AG09319 (cell line): ENCODE measurements around the gene PCDHGA12.

ENCODE experiments used
- DNase-seq: peaks from one replicate; pipeline ENCODE4 v3.0.0-alpha.2; 2010; ENCODE audit warnings: low read depth; ENCODE audit errors: extremely low read depth
- CTCF ChIP-seq: IDR thresholded peaks from 2 replicates; pipeline ENCODE4 v1.5.1; 2011; ENCODE audit warnings: low read depth, mild to moderate bottlenecking, inconsistent platforms, low read length, moderate library complexity

The PCDHGA12 gene

GRCh38 chr5:141439411-141440141 lies 9.3 kb downstream of the PCDHGA12 start:
- no peak for DNase-seq
- no peak for TF ChIP-seq CTCF

GRCh38 chr5:141440341-141440740 lies 10.0 kb downstream of the PCDHGA12 start:
- no peak for DNase-seq
- TF ChIP-seq CTCF = no peak

DNA sequence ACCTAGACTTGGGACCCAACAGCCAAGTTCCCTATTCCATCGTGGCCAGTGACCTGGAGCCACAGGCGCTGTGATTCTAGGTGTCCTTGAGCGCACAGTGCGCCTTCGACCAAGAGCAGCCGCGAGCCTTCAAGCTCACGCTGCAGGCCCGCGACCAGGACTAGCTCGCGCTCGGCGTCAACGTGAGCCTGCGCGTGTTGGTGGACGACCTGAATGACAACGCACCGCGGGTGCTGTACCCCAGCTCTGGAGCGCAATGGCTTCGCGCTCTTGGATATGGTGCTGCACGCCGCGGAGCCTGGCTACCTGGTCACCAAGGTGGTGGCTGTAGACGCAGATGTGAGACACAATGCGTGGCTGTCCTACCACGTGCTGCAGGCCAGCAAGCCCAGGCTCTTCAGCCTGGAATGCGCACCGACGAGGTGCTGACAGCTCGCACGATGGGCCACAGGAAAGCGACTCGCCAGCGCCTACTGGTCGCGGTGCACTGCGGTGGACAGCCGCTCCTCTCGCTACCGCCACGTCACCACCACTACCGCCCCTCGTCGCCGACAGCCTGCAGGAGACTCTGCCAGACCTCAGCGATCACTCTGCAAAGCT lies 11.4 kb downstream of the PCDHGA12 start:
- no peak for TF ChIP-seq CTCF
- DNase-seq = no peak

DNA sequence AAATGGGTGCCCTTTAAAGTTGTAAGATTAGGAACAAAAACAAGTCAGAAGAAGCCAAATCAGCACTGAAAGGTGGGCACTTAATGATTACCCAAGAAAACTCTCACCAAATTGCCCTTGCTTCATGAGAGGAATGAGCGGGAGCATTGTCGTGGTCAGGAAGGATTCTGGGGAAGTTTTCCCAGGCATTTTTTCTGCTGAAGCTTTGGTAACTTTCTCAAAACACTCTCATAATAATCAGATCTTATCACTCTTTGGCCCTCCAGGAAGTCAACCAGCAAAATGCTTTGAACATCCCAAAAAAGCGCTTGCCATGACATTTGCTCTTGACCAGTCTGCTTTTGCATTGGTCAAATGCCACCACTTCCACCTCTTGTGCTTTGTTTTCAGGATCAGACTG lies 35.0 kb downstream of the PCDHGA12 start:
- TF ChIP-seq CTCF = no peak
- DNase-seq = no peak

DNA sequence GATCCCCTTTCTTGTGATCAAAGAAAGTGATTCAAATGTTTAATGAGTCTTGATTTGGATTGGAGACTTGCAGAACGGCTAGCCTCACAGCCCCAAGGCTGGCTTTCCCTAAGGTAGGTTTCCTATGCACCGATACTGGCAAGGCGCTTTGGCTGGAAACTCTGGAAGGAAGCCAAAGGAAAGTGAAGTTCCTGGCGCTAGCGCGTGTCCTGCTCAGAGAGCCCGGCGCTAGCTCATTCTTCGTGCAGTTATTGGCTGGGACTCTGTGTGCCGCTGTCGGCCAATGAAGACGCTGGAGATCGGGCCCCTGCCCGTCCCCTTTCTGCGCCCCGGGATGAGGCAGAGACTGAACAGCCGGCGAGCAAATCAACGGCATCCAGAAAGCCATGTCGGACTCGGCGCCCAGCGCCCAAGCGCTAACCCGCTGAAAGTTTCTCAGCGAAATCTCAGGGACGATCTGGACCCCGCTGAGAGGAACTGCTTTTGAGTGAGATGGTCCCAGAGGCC lies 45.4 kb downstream of the PCDHGA12 start, which contains the start of gene PCDHGC3:
Gene PCDHGC3, plus strand, starts transcription at position 342 of the 507 bp plus-strand sequence. Its CDS starts 151 bp downstream, at position 493.
- DNase-seq = peak; percentile 88
- peak; percentile 46 for TF ChIP-seq CTCF

DNA sequence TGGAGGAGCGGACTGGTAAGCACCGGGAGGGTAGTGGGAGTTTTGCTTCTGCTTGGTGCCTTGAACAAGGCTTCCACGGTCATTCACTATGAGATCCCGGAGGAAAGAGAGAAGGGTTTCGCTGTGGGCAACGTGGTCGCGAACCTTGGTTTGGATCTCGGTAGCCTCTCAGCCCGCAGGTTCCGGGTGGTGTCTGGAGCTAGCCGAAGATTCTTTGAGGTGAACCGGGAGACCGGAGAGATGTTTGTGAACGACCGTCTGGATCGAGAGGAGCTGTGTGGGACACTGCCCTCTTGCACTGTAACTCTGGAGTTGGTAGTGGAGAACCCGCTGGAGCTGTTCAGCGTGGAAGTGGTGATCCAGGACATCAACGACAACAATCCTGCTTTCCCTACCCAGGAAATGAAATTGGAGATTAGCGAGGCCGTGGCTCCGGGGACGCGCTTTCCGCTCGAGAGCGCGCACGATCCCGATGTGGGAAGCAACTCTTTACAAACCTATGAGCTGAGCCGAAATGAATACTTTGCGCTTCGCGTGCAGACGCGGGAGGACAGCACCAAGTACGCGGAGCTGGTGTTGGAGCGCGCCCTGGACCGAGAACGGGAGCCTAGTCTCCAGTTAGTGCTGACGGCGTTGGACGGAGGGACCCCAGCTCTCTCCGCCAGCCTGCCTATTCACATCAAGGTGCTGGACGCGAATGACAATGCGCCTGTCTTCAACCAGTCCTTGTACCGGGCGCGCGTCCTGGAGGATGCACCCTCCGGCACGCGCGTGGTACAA lies 46.0 kb downstream of the PCDHGA12 start:
- peak; percentile 64 for DNase-seq
- no peak for TF ChIP-seq CTCF
